Immature natural killer cell (primary cell): ENCODE results near the gene CDKAL1. TPM values are rescaled to one million over a fixed set of nuclear protein-coding genes. Genes with fewer than 3 reads are reported as not detected.

Source experiments
- DNase-seq, 3 donors: peaks; one replicate each; pipeline ENCODE4 v3.0.0; 2022; ENCODE audit warnings: mixed read lengths in 1 of 3
- H3K27ac Mint-ChIP-seq, 6 donors: one replicate each; pipeline ENCODE4 v1.8.0; 2020; ENCODE audit warnings: mixed read lengths in 6 of 6, mild to moderate bottlenecking in 5 of 6, inconsistent platforms in 4 of 6, moderate library complexity in 3 of 6
- H3K27me3 Mint-ChIP-seq, 3 donors: one replicate each; pipeline ENCODE4 v1.8.0; 2020 to 2021; ENCODE audit warnings: low read depth in 3 of 3, mild to moderate bottlenecking in 3 of 3, mixed read lengths in 3 of 3, moderate library complexity in 3 of 3, inconsistent platforms in 1 of 3
- H3K36me3 Mint-ChIP-seq, 3 donors: one replicate each; pipeline ENCODE4 v1.8.0; 2020; ENCODE audit warnings: mixed read lengths in 3 of 3, inconsistent platforms in 2 of 3, mild to moderate bottlenecking in 2 of 3
- H3K4me1 Mint-ChIP-seq, 2 donors: one replicate each; pipeline ENCODE4 v1.8.0; 2020; ENCODE audit warnings: inconsistent platforms in 2 of 2, mild to moderate bottlenecking in 2 of 2, mixed read lengths in 2 of 2, moderate library complexity in 1 of 2
- H3K4me3 Mint-ChIP-seq, 5 donors: one replicate each; pipeline ENCODE4 v1.8.0; 2020; ENCODE audit warnings: mild to moderate bottlenecking in 5 of 5, mixed read lengths in 5 of 5, inconsistent platforms in 3 of 5, moderate library complexity in 3 of 5
- H3K9me3 Mint-ChIP-seq, 6 donors: one replicate each; pipeline ENCODE4 v1.8.0; 2020; ENCODE audit warnings: mild to moderate bottlenecking in 6 of 6, mixed read lengths in 6 of 6, inconsistent platforms in 4 of 6, moderate library complexity in 3 of 6
- polyA plus RNA-seq, 3 donors: library from polyadenylated mRNA; unstranded; fragments of 300-500 nt; fragmentation: Illumina TruSeq; gene quantifications; one replicate each; pipeline ENCODE4 v1.2.3, GENCODE V29; 2021

CDKAL1 gene
- polyA plus RNA-seq, 3 donors from 2014 or later = 22.4 to 32.3 (median 25.4) TPM

DNA sequence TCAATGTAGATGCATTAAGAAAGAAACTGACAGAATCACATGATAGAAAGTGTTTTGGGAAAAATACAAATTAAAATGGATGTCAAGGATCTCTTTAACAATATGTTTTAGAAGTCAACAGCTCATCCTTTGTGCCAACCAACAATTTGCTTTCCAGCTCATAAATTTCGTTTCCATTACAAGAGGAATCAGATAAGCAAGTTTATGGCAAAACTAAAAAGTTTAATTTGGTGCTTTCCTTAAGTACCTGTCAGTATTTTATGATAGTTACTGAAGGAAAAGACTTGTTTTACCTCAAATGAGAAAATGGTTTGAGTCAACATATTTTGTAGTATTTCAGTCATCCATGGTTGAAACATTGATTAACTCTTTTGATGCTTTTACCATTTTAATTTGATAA lies 130.0 kb downstream of the CDKAL1 start:
- Mint-ChIP-seq H3K36me3 (peaks cover 0 to 9% (median 8%) of the 10 kb centered on the region in 3 donors), H3K4me3 (no peak overlapping the region), H3K9me3 (no peaks in the 10 kb centered on the region), H3K27ac (no peak overlapping the region), H3K4me1 (peaks cover 9 to 35% of the 10 kb centered on the region in 2 donors), H3K27me3 (no peaks in the 10 kb centered on the region)
- DNase-seq = no peak

GRCh38 chr6:20665290-20665689 lies 131.0 kb downstream of the CDKAL1 start:
- no peak overlapping the region for H3K4me3 Mint-ChIP-seq
- H3K27me3 Mint-ChIP-seq = no peaks in the 10 kb centered on the region
- H3K4me1 Mint-ChIP-seq = peaks cover 9 to 35% of the 10 kb centered on the region in 2 donors
- no peak for DNase-seq
- H3K9me3 Mint-ChIP-seq = no peaks in the 10 kb centered on the region
- H3K36me3 Mint-ChIP-seq = peaks cover 0 to under 1% (median 0%) of the 10 kb centered on the region in 3 donors
- no peak overlapping the region for H3K27ac Mint-ChIP-seq

GRCh38 chr6:20669571-20670314 lies 135.5 kb downstream of the CDKAL1 start:
- no peaks in the 10 kb centered on the region for H3K9me3 Mint-ChIP-seq
- peaks cover 0 to 6% (median 4%) of the 10 kb centered on the region in 3 donors for H3K36me3 Mint-ChIP-seq
- peaks cover 0 to 2% (median 0%) of the 10 kb centered on the region in 3 donors for H3K27me3 Mint-ChIP-seq
- no peak overlapping the region for H3K27ac Mint-ChIP-seq
- H3K4me1 Mint-ChIP-seq = peaks cover 4 to 6% of the 10 kb centered on the region in 2 donors
- H3K4me3 Mint-ChIP-seq = no peak overlapping the region
- no peak for DNase-seq

DNA sequence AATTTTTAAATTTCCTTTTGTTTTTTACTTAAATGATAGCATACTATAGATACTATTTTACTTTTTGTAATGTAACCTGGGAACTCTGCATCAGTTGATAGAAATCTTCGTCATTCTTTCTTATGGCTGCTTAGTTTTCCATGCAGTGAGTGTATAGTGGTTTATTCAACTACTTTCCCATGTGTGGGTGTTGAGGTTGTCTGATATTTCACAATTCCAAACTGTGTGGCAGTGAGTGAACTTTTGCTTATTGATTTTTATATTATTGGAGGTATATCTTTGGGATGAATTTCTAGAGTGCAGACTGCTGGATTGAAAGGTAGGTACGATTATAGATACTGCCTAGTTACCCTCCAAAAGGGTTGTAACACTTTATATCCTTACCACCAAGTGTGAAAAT lies 136.5 kb downstream of the CDKAL1 start:
- peaks cover 0 to 2% (median 0%) of the 10 kb centered on the region in 3 donors for H3K27me3 Mint-ChIP-seq
- H3K4me3 Mint-ChIP-seq = no peak overlapping the region
- H3K36me3 Mint-ChIP-seq = peaks cover 0 to 6% (median 4%) of the 10 kb centered on the region in 3 donors
- peaks cover 6 to 13% of the 10 kb centered on the region in 2 donors for H3K4me1 Mint-ChIP-seq
- DNase-seq = no peak
- no peak overlapping the region for H3K27ac Mint-ChIP-seq
- H3K9me3 Mint-ChIP-seq = no peaks in the 10 kb centered on the region

DNA sequence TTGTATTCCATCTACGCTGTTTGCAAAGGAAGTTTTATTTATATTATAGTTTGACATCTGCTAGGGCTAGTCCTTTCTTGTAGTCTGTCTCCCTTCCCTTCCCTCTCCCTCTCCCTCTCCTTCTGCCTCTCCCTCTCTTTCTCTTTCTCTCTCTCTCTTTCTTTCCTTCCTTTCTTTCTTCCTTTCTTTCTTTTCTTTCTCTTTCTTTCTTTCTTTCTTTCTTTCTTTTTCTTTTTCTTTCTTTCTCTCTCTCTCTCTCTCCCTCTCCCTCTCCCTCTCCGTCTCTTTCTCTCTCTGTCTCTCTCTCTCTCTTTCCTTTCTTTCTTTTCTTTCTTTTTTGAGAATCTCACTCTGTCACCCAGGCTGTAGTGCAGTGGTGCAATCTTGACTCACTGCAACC lies 137.8 kb downstream of the CDKAL1 start:
- Mint-ChIP-seq H3K4me1 (peaks cover 6 to 13% of the 10 kb centered on the region in 2 donors), H3K27me3 (peaks cover 0 to 2% (median 0%) of the 10 kb centered on the region in 3 donors), H3K9me3 (no peaks in the 10 kb centered on the region), H3K4me3 (no peak overlapping the region), H3K36me3 (peaks cover 0 to 6% (median 4%) of the 10 kb centered on the region in 3 donors), H3K27ac (no peak overlapping the region)
- DNase-seq = no peak

DNA sequence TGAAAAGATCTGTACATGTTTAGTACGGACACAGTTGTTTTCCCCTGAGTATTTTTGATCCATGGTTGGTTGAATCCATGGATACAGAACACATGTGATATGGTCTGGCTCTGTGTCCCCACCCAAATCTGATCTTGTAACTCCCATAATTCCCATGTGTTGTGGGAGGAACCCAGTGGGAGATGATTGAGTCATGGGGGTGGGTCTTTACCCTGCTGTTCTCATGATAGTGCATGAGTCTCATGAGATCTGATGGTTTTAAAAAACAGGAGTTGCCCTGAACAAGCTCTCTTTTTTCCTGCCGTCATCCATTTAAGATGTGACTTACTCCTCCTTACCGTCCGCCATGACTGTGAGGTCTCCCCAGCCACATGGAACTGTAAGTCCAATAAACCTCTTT lies 139.2 kb downstream of the CDKAL1 start:
- DNase-seq = no peak

GRCh38 chr6:20674664-20675063 lies 140.4 kb downstream of the CDKAL1 start:
- DNase-seq = no peak
- Mint-ChIP-seq H3K27me3 (peaks cover 0 to 2% (median 0%) of the 10 kb centered on the region in 3 donors), H3K27ac (no peak overlapping the region), H3K36me3 (peaks cover 4 to 6% (median 4%) of the 10 kb centered on the region in 3 donors), H3K9me3 (no peaks in the 10 kb centered on the region), H3K4me3 (no peak overlapping the region), H3K4me1 (peaks cover 9 to 13% of the 10 kb centered on the region in 2 donors)

More for the DNA sequence above, 139.2 kb downstream of the CDKAL1 start:
- Mint-ChIP-seq H3K36me3 (peaks cover 4 to 6% (median 4%) of the 10 kb centered on the region in 3 donors), H3K4me1 (peaks cover 9 to 13% of the 10 kb centered on the region in 2 donors), H3K27me3 (peaks cover 0 to 2% (median 0%) of the 10 kb centered on the region in 3 donors), H3K9me3 (no peaks in the 10 kb centered on the region), H3K4me3 (no peak overlapping the region), H3K27ac (no peak overlapping the region)

- Mint-ChIP-seq H3K27me3 (no peaks in the 10 kb centered on the region), H3K36me3 (peaks cover 0 to 4% (median 3%) of the 10 kb centered on the region in 3 donors), H3K4me3 (no peak overlapping the region), H3K27ac (no peak overlapping the region), H3K9me3 (no peaks in the 10 kb centered on the region), H3K4me1 (peaks cover 19 to 25% of the 10 kb centered on the region in 2 donors)
- DNase-seq = no peak
These were observed 144.6 kb downstream of the CDKAL1 start for GRCh38 chr6:20678831-20679352.

GRCh38 chr6:20680697-20681165 lies 146.5 kb downstream of the CDKAL1 start:
- peaks cover 15 to 19% of the 10 kb centered on the region in 2 donors for H3K4me1 Mint-ChIP-seq
- H3K4me3 Mint-ChIP-seq = no peak overlapping the region
- H3K27me3 Mint-ChIP-seq = no peaks in the 10 kb centered on the region
- H3K36me3 Mint-ChIP-seq = peaks cover 0 to 4% (median 0%) of the 10 kb centered on the region in 3 donors
- H3K27ac Mint-ChIP-seq = peak overlapping the region in 3 of 6 donors; percentile 15 to 48 (median 34)
- H3K9me3 Mint-ChIP-seq = no peaks in the 10 kb centered on the region
- DNase-seq = no peak

GRCh38 chr6:20681243-20681684 lies 147.0 kb downstream of the CDKAL1 start:
- no peak for DNase-seq
- no peaks in the 10 kb centered on the region for H3K27me3 Mint-ChIP-seq
- peaks cover 15 to 19% of the 10 kb centered on the region in 2 donors for H3K4me1 Mint-ChIP-seq
- peak overlapping the region in 2 of 6 donors; percentile 34 to 48 for H3K27ac Mint-ChIP-seq
- no peak overlapping the region for H3K4me3 Mint-ChIP-seq
- H3K9me3 Mint-ChIP-seq = no peaks in the 10 kb centered on the region
- H3K36me3 Mint-ChIP-seq = peaks cover 0 to 4% (median 0%) of the 10 kb centered on the region in 3 donors

DNA sequence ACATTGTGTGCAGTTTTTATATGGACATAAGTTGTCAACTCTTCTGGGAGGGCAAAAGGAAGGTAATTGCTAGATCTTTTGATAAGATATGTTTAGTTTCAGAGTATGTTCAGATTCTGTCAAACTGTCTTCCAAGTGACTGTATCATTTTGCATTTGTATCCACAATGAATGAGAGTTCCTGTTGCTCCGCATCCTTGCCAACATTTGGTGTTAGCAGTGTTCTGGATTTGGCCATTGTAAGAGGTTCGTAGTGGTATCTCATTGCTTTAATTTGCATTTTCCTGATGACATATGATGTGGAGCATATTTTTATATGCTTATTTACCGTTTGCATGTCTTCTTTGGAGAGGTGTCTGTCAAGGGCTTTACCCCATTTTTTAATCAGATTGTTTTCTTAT lies 150.2 kb downstream of the CDKAL1 start:
- peaks cover 27 to 31% of the 10 kb centered on the region in 2 donors for H3K4me1 Mint-ChIP-seq
- no peak for DNase-seq
- H3K27me3 Mint-ChIP-seq = no peaks in the 10 kb centered on the region
- H3K27ac Mint-ChIP-seq = no peak overlapping the region
- no peaks in the 10 kb centered on the region for H3K9me3 Mint-ChIP-seq
- H3K36me3 Mint-ChIP-seq = no peaks in the 10 kb centered on the region
- no peak overlapping the region for H3K4me3 Mint-ChIP-seq

DNA sequence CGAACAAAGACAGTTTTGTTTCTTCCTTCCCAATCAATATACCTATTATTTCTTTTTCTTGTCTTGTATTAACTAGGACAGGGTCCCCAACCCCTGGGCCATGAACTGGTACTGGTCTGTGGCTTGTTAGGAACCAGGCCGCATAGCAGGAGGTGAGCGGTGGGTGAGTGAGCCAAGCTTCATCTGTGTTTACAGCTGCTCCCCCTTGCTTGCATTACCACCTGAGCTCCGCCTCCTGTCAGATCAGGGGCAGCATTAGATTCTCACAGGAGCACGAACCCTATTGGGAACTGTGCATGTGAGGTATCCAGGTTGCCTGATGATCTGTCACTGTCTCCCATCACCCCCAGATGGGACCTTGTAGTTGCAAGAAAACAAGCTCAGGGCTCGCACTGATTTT lies 151.9 kb downstream of the CDKAL1 start:
- no peak for DNase-seq
- Mint-ChIP-seq H3K27ac (no peak overlapping the region), H3K4me1 (peaks cover 21 to 27% of the 10 kb centered on the region in 2 donors), H3K4me3 (no peak overlapping the region), H3K9me3 (no peaks in the 10 kb centered on the region), H3K27me3 (no peaks in the 10 kb centered on the region), H3K36me3 (peaks cover 0 to 2% (median 0%) of the 10 kb centered on the region in 3 donors)

GRCh38 chr6:20687494-20687893 lies 153.2 kb downstream of the CDKAL1 start:
- Mint-ChIP-seq H3K4me3 (no peak overlapping the region), H3K4me1 (peaks cover 23 to 34% of the 10 kb centered on the region in 2 donors), H3K27ac (no peak overlapping the region), H3K27me3 (no peaks in the 10 kb centered on the region), H3K9me3 (no peaks in the 10 kb centered on the region), H3K36me3 (peaks cover 0 to 7% (median 0%) of the 10 kb centered on the region in 3 donors)
- no peak for DNase-seq
